A549 (cell line): ENCODE results near the gene FLVCR2.

Experiments used
- CBX8 ChIP-seq: fragments of 200-600 bp; sonication (generic); IDR thresholded peaks from 2 replicates; pipeline ENCODE4 v1.6.1; 2016
- CTCF ChIP-seq: fragments of >200 bp; sonication (Bioruptor Twin); formaldehyde crosslinking; IDR thresholded peaks from 3 replicates; pipeline ENCODE4 v1.5.1; 2016
- EHMT2 ChIP-seq: fragments of 200-600 bp; sonication (generic); IDR thresholded peaks from 2 replicates; pipeline ENCODE4 v1.6.1; 2016; ENCODE audit warnings: antibody characterized with exemption, low read depth, mild to moderate bottlenecking, moderate library complexity
- EP300 ChIP-seq, 2 experiments: fragments of >200 bp; sonication (Bioruptor Twin); formaldehyde crosslinking; IDR thresholded peaks; 2 replicates in 1 of 2; 3 replicates in 1 of 2; pipeline ENCODE4 v1.6.1; 2016 to 2017
- FOXS1 ChIP-seq: fragments of 250-450 bp; sonication (Bioruptor Pico); IDR thresholded peaks from 2 replicates; pipeline ENCODE4 v1.5.0; 2020; ENCODE audit warnings: mild to moderate bottlenecking, moderate library complexity
- GATA3 ChIP-seq: IDR thresholded peaks from 2 replicates; pipeline ENCODE4 v1.6.1; 2012; ENCODE audit warnings: borderline replicate concordance
- MAX ChIP-seq: IDR thresholded peaks from 2 replicates; pipeline ENCODE4 v1.6.1; 2012
- MAZ ChIP-seq: fragments of 150-350 bp; IDR thresholded peaks from 2 replicates; pipeline ENCODE4 v1.6.1; 2014; ENCODE audit warnings: antibody characterized with exemption, low read depth, low read length, borderline replicate concordance
- MYC ChIP-seq: IDR thresholded peaks from 2 replicates; pipeline ENCODE4 v1.6.1; 2012; ENCODE audit warnings: mild to moderate bottlenecking, inconsistent platforms, low read length, improper control_type of control experiment, borderline replicate concordance
- NPAS2 ChIP-seq: fragments of 250-450 bp; sonication (Bioruptor Pico); IDR thresholded peaks from 2 replicates; pipeline ENCODE4 v1.8.0; 2022; ENCODE audit warnings: mild to moderate bottlenecking, moderate library complexity, borderline replicate concordance
- POLR2A ChIP-seq: IDR thresholded peaks from 2 replicates; pipeline ENCODE4 v1.6.1; 2012; ENCODE audit warnings: mild to moderate bottlenecking, low read length
- RAD21 ChIP-seq, 2 experiments: fragments of >200 bp in 1 of 2; sonication (Bioruptor Twin) in 1 of 2; formaldehyde crosslinking in 1 of 2; IDR thresholded peaks in 1 of 2; conservative IDR thresholded peaks in 1 of 2; 2 replicates in 1 of 2; 3 replicates in 1 of 2; pipeline ENCODE4 v1.6.1; 2012 to 2018; ENCODE audit warnings: inconsistent platforms in 1 of 2
- RCOR1 ChIP-seq: fragments of 150-350 bp; IDR thresholded peaks from 2 replicates; pipeline ENCODE4 v1.6.1; 2014; ENCODE audit warnings: antibody characterized with exemption, low read length, low read depth
- SREBF2 ChIP-seq: fragments of 450-650 bp; IDR thresholded peaks from 2 replicates; pipeline ENCODE4 v1.6.1; 2014; ENCODE audit warnings: mild to moderate bottlenecking, moderate library complexity

GRCh38 chr14:75563931-75564330 lies 14.5 kb upstream of the FLVCR2 start:
- TF ChIP-seq MAZ (no peak), CTCF (no peak), NPAS2 (no peak), MAX (no peak), RAD21 (conservative IDR thresholded peaks at IDR 0.05 in 1 of 2, IDR thresholded peaks at IDR 0.05 in 1 of 2) (no peak), EP300 (IDR thresholded peaks at IDR 0.05) (no peak), POLR2A (no peak), EHMT2 (no peak), GATA3 (no peak), MYC (no peak), CBX8 (no peak), RCOR1 (no peak), FOXS1 (CRISPR knock-in tag) (no peak), SREBF2 (no peak)
